VCaP (cell line): Measurements from ENCODE around the gene WDR91.

Experiments used
- H3K27ac ChIP-seq: fragments of 450-650 bp; 2 replicates; pipeline ENCODE4 v1.5.1; 2017
- TF ChIP-seq, protein P1 (sequence below): fragments of 450-650 bp; conservative IDR thresholded peaks from 2 replicates; pipeline ENCODE4 v1.5.1; 2017; ENCODE audit warnings: mild to moderate bottlenecking, moderate library complexity

WDR91 gene

GRCh38 chr7:135183478-135183877 lies 27.8 kb downstream of the WDR91 start:
- no peak overlapping the region for H3K27ac ChIP-seq
- TF ChIP-seq, protein P1, sequence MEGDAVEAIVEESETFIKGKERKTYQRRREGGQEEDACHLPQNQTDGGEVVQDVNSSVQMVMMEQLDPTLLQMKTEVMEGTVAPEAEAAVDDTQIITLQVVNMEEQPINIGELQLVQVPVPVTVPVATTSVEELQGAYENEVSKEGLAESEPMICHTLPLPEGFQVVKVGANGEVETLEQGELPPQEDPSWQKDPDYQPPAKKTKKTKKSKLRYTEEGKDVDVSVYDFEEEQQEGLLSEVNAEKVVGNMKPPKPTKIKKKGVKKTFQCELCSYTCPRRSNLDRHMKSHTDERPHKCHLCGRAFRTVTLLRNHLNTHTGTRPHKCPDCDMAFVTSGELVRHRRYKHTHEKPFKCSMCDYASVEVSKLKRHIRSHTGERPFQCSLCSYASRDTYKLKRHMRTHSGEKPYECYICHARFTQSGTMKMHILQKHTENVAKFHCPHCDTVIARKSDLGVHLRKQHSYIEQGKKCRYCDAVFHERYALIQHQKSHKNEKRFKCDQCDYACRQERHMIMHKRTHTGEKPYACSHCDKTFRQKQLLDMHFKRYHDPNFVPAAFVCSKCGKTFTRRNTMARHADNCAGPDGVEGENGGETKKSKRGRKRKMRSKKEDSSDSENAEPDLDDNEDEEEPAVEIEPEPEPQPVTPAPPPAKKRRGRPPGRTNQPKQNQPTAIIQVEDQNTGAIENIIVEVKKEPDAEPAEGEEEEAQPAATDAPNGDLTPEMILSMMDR, result no peak

DNA sequence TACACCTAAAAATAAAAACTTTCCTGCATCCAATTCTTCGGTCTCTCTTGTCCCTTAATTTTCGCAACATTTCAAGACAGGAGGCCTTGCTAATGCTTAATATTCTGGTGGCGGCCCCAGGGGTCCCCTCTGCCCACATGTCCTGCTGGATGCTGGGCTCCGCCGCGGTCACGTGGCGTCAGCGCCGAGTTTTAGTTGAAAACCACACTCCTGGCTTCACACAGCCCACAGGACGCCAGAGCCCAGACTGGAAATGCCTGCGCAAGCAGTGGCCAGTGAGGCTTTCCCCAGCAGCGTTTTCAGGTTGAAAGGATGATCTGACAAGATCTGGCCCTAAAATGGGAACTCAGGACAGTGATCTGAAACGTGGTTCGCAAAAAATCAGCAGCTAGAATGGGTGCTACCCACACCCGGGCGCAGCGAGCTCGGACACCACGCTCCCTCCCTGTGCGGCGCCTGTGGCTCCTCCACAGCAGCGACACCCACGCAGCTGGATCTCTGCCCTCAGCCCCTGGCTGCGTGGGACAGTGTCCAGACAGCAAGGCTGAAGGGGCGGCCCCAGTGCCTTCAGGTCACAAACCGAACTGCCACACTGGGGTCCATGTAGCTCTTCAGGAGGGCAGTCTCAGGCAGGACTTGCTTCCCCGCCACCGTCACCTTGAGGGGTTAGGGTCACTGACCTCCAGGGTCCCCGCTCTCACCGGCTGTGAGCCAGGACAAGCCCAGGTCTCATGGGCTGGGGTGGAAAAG lies 29.2 kb downstream of the WDR91 start:
- H3K27ac ChIP-seq, result no peak overlapping the region
- TF ChIP-seq, protein P1, result no peak

GRCh38 chr7:135181261-135181928 lies 29.9 kb downstream of the WDR91 start:
- H3K27ac ChIP-seq, result no peak overlapping the region

DNA sequence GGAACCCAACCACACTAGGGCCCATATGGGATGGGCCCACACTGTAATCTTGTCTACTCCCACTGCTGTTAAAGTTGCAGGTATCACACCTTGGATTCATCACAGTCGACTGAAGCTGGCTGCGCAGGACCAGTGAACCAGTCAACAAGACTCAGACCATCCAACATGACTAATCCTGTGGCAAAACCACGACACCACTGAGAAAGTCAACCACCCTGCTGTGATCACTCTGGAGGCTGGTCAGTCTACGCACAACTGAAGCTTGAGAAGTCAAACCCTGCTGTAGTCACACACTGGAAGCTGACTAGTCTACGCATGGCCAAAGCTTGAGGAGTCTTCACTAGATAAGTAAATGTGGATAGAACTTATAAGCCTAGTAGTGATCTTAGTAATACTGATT lies 31.2 kb downstream of the WDR91 start:
- H3K27ac ChIP-seq, result no peak overlapping the region

More at GRCh38 chr7:135181261-135181928, 29.9 kb downstream of the WDR91 start:
- TF ChIP-seq, protein P1, result no peak

DNA sequence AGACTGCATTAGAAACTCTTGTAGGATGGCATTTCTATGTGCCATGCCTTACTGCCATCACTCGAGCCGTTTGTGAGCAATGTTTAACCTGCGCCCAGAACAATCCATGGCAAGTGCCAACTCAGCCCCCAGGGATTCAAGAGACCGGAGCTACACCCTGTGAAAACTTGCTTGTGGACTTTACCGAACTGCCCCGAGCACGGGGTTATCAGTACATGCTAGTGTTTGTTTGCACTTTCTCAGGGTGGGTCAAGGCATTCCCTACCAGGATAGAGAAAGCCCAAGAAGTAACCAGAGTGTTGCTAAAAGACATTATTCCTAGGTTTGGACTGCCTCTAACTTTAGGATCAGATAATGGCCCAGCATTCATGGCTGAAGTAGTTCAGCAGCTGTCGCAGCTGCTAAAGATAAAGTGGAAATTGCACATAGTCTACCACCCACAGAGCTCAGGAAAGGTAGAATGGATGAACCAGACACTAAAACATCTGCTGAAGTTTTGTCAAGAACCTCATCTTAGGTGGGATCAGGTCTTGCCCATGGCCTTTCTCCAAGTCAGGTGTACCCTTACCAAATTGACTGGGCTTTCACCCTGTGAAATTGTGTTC lies 31.9 kb downstream of the WDR91 start:
- TF ChIP-seq, protein P1, result no peak
- H3K27ac ChIP-seq, result no peak overlapping the region

More for the DNA sequence above, 31.2 kb downstream of the WDR91 start:
- TF ChIP-seq, protein P1, result no peak

DNA sequence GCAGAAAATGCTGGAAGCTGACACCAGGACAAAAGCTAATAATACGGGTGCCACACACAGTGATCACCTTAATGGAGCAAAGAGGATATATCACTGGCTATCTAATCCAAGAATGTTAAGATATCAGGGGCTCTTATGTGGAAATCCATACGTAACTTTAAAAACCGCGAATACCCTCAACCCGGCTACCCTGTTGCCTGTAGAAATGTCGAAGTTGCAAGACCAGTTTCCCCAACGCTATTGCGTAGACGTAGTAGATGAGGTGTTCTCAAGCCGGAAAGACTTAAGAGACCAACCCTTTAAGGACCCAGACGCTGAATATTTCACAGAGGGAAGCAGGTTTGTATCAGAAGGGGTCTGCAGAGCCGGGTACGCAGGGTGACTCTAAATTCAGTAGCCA lies 33.0 kb downstream of the WDR91 start:
- H3K27ac ChIP-seq, result no peak overlapping the region
- TF ChIP-seq, protein P1, result no peak

GRCh38 chr7:135177028-135177696 lies 34.2 kb downstream of the WDR91 start:
- TF ChIP-seq, protein P1, result no peak
- no peak overlapping the region for H3K27ac ChIP-seq
